Airway epithelial cell (primary cell): ENCODE results near the gene SERPINI2. TPM values are rescaled to one million over a fixed set of nuclear protein-coding genes. Genes with fewer than 3 reads are reported as not detected.

ENCODE experiments used
- total RNA-seq: library from RNA; depleted of rRNA; stranded (reverse); fragments of >200 nt; gene quantifications from 2 replicates; pipeline ENCODE4 v1.2.3, GENCODE V29; 2015

Gene SERPINI2, protein sequence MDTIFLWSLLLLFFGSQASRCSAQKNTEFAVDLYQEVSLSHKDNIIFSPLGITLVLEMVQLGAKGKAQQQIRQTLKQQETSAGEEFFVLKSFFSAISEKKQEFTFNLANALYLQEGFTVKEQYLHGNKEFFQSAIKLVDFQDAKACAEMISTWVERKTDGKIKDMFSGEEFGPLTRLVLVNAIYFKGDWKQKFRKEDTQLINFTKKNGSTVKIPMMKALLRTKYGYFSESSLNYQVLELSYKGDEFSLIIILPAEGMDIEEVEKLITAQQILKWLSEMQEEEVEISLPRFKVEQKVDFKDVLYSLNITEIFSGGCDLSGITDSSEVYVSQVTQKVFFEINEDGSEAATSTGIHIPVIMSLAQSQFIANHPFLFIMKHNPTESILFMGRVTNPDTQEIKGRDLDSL
- not detected in 2 replicates for total RNA-seq

DNA sequence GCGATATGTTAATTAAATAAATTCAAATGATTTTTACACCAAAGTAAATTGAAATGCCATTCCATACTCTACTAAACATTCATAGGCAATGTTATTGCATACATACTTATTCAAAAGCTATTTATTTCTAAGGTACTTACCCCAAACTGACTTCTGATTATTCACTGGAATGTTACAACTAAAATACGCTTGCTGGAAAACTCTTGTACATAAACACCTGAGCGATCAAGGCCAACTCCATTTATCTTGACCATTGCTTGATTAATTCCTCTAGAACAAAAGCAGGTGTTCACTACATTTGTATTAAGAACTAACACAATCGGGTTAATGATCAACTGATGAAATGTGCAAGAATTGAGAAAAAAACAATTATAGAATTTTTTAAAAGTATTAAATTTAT lies at the start of gene SERPINI2:
Gene SERPINI2 (minus strand): TSS at position 180 of the 400 bp plus-strand sequence. CDS start 2,208 bp downstream, outside the sequence.

Other genes starting within 250 kb of the SERPINI2 start
- gene ZBBX, start 93.7 kb downstream of the SERPINI2 start, total RNA-seq, result 0.28 TPM in 1 of 2 replicates, not detected in the other
- gene WDR49, start 179.9 kb upstream of the SERPINI2 start, total RNA-seq, result not detected in 2 replicates